ENCODE measurements around the gene OR6B1. TPM values are rescaled to one million over a fixed set of nuclear protein-coding genes. Genes with fewer than 3 reads are reported as not detected.

The OR6B1 gene
- total RNA-seq, 1 donor from 2014 or later = not detected

DNA sequence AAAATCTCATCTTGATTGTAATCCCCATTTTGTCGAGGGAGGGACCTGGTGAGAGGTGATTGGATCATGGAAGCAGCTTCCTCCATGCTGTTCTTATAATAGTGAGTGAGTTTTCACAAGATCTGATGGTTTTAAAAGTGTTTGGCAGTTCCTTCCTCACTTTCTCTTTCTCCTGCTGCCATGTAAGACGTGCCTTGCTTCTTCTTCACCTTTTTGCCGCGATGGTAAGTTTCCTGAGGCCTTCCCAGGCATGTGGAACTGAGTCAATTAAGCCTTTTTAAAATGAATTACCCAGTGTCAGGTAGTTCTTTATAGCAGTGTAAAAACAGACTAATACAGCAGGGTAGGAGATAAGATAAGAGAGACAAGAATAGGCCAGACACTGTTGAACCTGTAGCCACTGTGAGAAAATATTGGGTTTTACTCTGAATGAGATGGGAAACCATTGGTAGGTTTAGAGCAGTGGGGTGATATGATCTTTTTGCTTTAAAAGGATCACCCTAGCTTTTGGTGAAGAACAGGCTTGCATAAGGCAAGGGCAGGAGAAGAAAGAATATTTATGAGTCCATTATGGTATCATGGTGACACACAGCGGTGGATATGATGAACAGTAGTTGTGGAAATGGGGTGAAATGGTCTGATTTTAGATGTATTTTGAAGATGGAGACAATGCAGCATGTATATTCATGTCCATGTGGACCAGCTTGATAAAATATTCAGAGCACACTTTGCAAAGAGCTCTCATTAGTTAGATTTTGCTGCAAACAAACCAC is 11.5 kb downstream of the OR6B1 start:
- DNase-seq (ENCODE audit: low spot score) = no peak
- no peak overlapping the region for H3K4me3 Mint-ChIP-seq (ENCODE audit: unreplicated experiment)
- H3K27me3 Mint-ChIP-seq (ENCODE audit: unreplicated experiment) = peaks cover 1% of the 10 kb centered on the region
- TF ChIP-seq, protein P1, sequence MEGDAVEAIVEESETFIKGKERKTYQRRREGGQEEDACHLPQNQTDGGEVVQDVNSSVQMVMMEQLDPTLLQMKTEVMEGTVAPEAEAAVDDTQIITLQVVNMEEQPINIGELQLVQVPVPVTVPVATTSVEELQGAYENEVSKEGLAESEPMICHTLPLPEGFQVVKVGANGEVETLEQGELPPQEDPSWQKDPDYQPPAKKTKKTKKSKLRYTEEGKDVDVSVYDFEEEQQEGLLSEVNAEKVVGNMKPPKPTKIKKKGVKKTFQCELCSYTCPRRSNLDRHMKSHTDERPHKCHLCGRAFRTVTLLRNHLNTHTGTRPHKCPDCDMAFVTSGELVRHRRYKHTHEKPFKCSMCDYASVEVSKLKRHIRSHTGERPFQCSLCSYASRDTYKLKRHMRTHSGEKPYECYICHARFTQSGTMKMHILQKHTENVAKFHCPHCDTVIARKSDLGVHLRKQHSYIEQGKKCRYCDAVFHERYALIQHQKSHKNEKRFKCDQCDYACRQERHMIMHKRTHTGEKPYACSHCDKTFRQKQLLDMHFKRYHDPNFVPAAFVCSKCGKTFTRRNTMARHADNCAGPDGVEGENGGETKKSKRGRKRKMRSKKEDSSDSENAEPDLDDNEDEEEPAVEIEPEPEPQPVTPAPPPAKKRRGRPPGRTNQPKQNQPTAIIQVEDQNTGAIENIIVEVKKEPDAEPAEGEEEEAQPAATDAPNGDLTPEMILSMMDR (IDR thresholded peaks at IDR 0.05; ENCODE audit: unreplicated experiment) = no peak
- H3K36me3 Mint-ChIP-seq (ENCODE audit: low read depth, unreplicated experiment) = peaks cover 12% of the 10 kb centered on the region
- peaks cover 14% of the 10 kb centered on the region for H3K9me3 Mint-ChIP-seq (ENCODE audit: unreplicated experiment)
- no peak overlapping the region for H3K27ac Mint-ChIP-seq (ENCODE audit: unreplicated experiment)
- no peaks in the 10 kb centered on the region for H3K4me1 Mint-ChIP-seq (ENCODE audit: unreplicated experiment)

GRCh38 chr7:144018065-144018464 is 17.9 kb downstream of the OR6B1 start:
- DNase-seq (ENCODE audit: low spot score) = no peak
- H3K27ac Mint-ChIP-seq (ENCODE audit: unreplicated experiment) = no peak overlapping the region
- no peak overlapping the region for H3K4me3 Mint-ChIP-seq (ENCODE audit: unreplicated experiment)
- H3K27me3 Mint-ChIP-seq (ENCODE audit: unreplicated experiment) = peaks cover 2% of the 10 kb centered on the region
- no peaks in the 10 kb centered on the region for H3K9me3 Mint-ChIP-seq (ENCODE audit: unreplicated experiment)
- TF ChIP-seq, protein P1 (IDR thresholded peaks at IDR 0.05; ENCODE audit: unreplicated experiment) = no peak
- no peaks in the 10 kb centered on the region for H3K36me3 Mint-ChIP-seq (ENCODE audit: low read depth, unreplicated experiment)
- peaks cover 14% of the 10 kb centered on the region for H3K4me1 Mint-ChIP-seq (ENCODE audit: unreplicated experiment)

DNA sequence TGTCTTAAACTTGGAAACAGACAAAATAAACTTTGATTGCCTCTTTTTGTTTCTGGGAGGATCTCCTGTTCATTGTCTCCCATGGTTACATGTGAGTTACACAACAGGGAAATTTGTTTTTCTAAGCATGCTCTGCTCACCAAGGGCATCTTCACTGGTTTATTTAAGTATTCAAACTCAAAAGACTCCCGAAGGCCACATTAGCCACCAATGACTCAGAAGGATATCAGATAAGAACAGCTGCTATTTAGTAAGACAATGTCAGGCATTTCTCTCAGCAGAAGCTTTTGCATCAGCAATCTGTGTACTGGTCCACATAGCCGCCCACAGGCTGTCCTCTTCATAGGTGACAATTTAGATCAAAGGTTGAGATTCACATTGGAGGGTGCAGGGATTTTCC is 19.3 kb downstream of the OR6B1 start:
- DNase-seq (ENCODE audit: low spot score) = no peak
- Mint-ChIP-seq H3K9me3 (ENCODE audit: unreplicated experiment) (no peaks in the 10 kb centered on the region), H3K27ac (ENCODE audit: unreplicated experiment) (peak overlapping the region; percentile 6), H3K4me3 (ENCODE audit: unreplicated experiment) (no peak overlapping the region), H3K27me3 (ENCODE audit: unreplicated experiment) (peaks cover 2% of the 10 kb centered on the region), H3K4me1 (ENCODE audit: unreplicated experiment) (peaks cover 14% of the 10 kb centered on the region), H3K36me3 (ENCODE audit: low read depth, unreplicated experiment) (no peaks in the 10 kb centered on the region)
- TF ChIP-seq, protein P1 (IDR thresholded peaks at IDR 0.05; ENCODE audit: unreplicated experiment) = no peak

DNA sequence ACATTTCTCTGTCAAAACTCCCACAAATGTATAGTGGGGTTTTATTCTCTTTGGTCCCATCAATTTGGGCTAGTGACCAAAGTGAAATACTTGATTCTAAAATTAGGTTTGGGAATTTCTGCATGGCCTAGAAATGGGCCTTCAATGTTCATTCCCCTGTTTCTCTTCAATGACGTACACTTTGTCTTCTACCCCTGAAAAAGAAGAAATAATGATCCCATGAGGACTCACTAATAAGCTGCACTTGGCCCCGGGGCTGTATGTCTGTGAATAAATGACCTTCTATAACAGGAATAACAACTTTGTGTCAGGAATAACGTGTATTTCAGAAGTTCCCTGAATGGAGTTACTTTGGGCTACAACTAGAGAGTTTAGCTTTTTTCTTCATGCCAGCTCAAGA is 20.2 kb downstream of the OR6B1 start:
- no peak for DNase-seq (ENCODE audit: low spot score)
- TF ChIP-seq, protein P1 (IDR thresholded peaks at IDR 0.05; ENCODE audit: unreplicated experiment) = no peak
- peaks cover 2% of the 10 kb centered on the region for H3K27me3 Mint-ChIP-seq (ENCODE audit: unreplicated experiment)
- peaks cover 14% of the 10 kb centered on the region for H3K4me1 Mint-ChIP-seq (ENCODE audit: unreplicated experiment)
- H3K27ac Mint-ChIP-seq (ENCODE audit: unreplicated experiment) = no peak overlapping the region
- H3K4me3 Mint-ChIP-seq (ENCODE audit: unreplicated experiment) = no peak overlapping the region
- H3K9me3 Mint-ChIP-seq (ENCODE audit: unreplicated experiment) = no peaks in the 10 kb centered on the region
- H3K36me3 Mint-ChIP-seq (ENCODE audit: low read depth, unreplicated experiment) = no peaks in the 10 kb centered on the region

- TF ChIP-seq, protein P1 (IDR thresholded peaks at IDR 0.05; ENCODE audit: unreplicated experiment) = no peak
- no peak for DNase-seq (ENCODE audit: low spot score)
- Mint-ChIP-seq H3K9me3 (ENCODE audit: unreplicated experiment) (no peaks in the 10 kb centered on the region), H3K4me1 (ENCODE audit: unreplicated experiment) (peaks cover 14% of the 10 kb centered on the region), H3K27ac (ENCODE audit: unreplicated experiment) (peak overlapping the region; percentile 84), H3K4me3 (ENCODE audit: unreplicated experiment) (no peak overlapping the region), H3K36me3 (ENCODE audit: low read depth, unreplicated experiment) (no peaks in the 10 kb centered on the region), H3K27me3 (ENCODE audit: unreplicated experiment) (peaks cover 2% of the 10 kb centered on the region)
These were observed 22.0 kb downstream of the OR6B1 start for GRCh38 chr7:144022169-144022568.

Measured in endothelial cell (in vitro differentiated cells).